ENCODE measurements around the gene DNAH10. TPM values are rescaled to one million over a fixed set of nuclear protein-coding genes. Genes with fewer than 3 reads are reported as not detected.

The DNAH10 gene
- total RNA-seq, 4 donors from 2014 or later: 0.18 to 0.65 TPM; not detected in 2

DNA sequence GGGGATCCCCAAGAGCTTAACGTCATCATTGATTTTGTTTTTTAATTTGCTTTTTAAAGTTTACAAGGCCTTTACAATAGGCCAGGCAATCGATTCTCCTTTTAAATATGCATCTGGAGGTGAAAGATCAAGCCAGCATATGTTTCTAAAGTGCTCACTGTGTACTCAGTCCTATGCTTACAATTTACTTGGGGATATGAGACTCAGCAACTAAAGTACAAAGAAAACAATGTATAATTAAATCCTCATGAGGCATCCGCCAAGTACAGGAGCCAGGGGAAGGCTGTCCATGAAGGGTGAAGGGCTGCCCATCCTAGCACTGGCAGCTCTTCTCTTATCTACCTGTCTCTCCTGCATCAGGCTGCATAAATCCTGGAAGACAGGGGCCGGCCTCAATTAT, 198.8 kb downstream of the DNAH10 start:
- H3K4me1 ChIP-seq: no peaks in the 10 kb centered on the region
- ATAC-seq: no peak
- intact Hi-C loops (cut with DNase I; ENCODE audit: low total_unique reads) (no loop called here), in situ Hi-C loops (cut with MboI; ENCODE audit: low sequenced_read_pairs in 4 of 4) (no loop called here)
- H3K9me3 ChIP-seq: no peaks in the 10 kb centered on the region
- TF ChIP-seq, protein P1, sequence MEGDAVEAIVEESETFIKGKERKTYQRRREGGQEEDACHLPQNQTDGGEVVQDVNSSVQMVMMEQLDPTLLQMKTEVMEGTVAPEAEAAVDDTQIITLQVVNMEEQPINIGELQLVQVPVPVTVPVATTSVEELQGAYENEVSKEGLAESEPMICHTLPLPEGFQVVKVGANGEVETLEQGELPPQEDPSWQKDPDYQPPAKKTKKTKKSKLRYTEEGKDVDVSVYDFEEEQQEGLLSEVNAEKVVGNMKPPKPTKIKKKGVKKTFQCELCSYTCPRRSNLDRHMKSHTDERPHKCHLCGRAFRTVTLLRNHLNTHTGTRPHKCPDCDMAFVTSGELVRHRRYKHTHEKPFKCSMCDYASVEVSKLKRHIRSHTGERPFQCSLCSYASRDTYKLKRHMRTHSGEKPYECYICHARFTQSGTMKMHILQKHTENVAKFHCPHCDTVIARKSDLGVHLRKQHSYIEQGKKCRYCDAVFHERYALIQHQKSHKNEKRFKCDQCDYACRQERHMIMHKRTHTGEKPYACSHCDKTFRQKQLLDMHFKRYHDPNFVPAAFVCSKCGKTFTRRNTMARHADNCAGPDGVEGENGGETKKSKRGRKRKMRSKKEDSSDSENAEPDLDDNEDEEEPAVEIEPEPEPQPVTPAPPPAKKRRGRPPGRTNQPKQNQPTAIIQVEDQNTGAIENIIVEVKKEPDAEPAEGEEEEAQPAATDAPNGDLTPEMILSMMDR (IDR thresholded peaks at IDR 0.05 in 4 of 5, conservative IDR thresholded peaks at IDR 0.05 in 1 of 5): no peak
- no peak for TF ChIP-seq POLR2A (IDR thresholded peaks at IDR 0.05)
- no peak overlapping the region for H3K4me3 ChIP-seq
- no peak for DNase-seq
- no peaks in the 10 kb centered on the region for H3K36me3 ChIP-seq
- no peak overlapping the region for H3K27ac ChIP-seq
- no peaks in the 10 kb centered on the region for H3K27me3 ChIP-seq

DNA sequence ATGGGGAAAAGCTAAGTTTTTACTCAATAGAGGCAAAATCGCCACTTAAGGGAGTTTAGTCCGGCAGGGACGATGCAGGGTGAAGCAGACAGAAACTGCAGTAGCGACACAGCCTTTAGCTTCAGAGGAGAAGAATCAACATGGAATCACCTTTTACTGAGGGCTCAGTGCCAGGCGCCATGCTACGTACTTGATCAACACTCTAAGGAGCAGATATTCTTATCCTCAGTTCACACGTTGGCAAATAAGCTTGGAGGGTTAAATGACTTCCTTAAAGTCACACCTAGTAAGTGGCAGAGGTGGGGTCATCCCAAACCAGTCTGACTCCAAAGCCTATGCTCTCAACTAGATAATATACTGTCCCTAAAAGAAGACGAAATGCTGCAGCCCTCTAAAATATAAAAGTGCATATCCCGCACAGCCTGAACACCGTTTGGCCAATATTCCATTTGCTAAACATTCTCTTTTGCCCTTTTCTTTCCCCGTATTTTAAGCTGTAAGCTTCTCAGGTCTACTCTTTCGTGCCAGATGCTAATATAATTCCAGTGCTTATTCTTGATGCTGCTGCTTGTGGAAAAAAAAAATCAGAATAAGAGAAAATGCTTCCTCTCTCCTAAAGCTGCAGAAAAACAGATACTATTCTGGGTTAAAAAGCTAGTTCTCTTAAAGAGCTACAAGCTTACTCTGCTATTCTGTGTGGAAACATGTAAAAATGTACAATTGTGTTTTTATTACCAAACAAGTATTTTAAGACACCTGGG, 199.7 kb downstream of the DNAH10 start:
- ATAC-seq: no peak
- no peaks in the 10 kb centered on the region for H3K27me3 ChIP-seq

DNA sequence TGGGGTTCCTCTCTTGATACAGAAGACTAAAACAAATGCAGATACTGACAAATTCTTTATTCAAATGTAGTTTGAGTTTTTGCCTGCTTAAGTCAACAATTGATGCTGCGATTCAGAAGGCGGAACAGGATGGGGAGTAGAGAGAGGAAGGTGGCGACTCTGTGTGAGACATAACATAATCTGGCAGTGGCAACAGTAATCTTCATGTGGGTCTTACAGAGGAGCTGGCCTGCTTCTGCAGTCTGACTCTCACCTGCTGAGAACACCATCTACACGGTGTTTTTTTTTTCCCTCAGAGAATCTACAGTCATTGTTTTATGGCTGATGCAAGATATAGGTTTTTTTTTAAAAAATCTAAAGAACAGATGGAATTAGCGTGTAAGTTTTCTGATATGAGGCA, 200.4 kb downstream of the DNAH10 start:
- no peak for ATAC-seq
- Histone ChIP-seq H3K36me3 (no peaks in the 10 kb centered on the region), H3K27ac (no peak overlapping the region), H3K9me3 (no peaks in the 10 kb centered on the region), H3K27me3 (no peaks in the 10 kb centered on the region), H3K4me1 (no peaks in the 10 kb centered on the region), H3K4me3 (no peak overlapping the region)
- DNase-seq: no peak
- TF ChIP-seq, protein P1 (IDR thresholded peaks at IDR 0.05 in 4 of 5, conservative IDR thresholded peaks at IDR 0.05 in 1 of 5): no peak
- no peak for TF ChIP-seq POLR2A (IDR thresholded peaks at IDR 0.05)
- in situ Hi-C loops (cut with MboI; ENCODE audit: low sequenced_read_pairs in 4 of 4): no loop called here
- intact Hi-C loops (cut with DNase I; ENCODE audit: low total_unique reads): no loop called here

More for the DNA sequence above, 199.7 kb downstream of the DNAH10 start:
- in situ Hi-C loops (cut with MboI; ENCODE audit: low sequenced_read_pairs in 4 of 4) (no loop called here), intact Hi-C loops (cut with DNase I; ENCODE audit: low total_unique reads) (no loop called here)
- Histone ChIP-seq H3K27ac (no peak overlapping the region), H3K4me1 (no peaks in the 10 kb centered on the region), H3K4me3 (no peak overlapping the region), H3K9me3 (no peaks in the 10 kb centered on the region), H3K36me3 (no peaks in the 10 kb centered on the region)
- TF ChIP-seq, protein P1 (IDR thresholded peaks at IDR 0.05 in 4 of 5, conservative IDR thresholded peaks at IDR 0.05 in 1 of 5): no peak
- TF ChIP-seq POLR2A (IDR thresholded peaks at IDR 0.05): no peak
- no peak for DNase-seq

DNA sequence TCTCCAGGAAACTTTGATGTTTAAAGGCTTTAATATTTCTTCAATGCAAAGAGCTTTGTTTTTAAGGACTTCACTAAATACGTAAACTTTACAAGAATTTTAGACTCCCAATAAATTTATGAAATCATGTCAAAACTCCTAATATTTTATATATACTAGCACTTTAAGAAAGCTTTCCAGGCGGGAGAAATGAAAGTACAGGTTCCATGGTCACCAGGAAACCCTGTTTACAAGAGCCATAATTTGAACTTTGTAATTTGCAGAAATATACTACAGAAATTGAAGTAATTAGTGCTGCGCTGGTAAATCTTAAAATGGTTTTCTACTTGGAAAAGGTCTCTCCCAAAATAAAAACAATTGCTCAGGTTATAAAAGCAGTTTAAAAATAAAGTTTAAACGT, 201.7 kb downstream of the DNAH10 start:
- in situ Hi-C loops (cut with MboI; ENCODE audit: low sequenced_read_pairs in 4 of 4): no loop called here
- H3K4me1 ChIP-seq: no peaks in the 10 kb centered on the region
- DNase-seq: no peak
- no peaks in the 10 kb centered on the region for H3K27me3 ChIP-seq
- no peaks in the 10 kb centered on the region for H3K36me3 ChIP-seq
- H3K27ac ChIP-seq: no peak overlapping the region
- intact Hi-C loops (cut with DNase I; ENCODE audit: low total_unique reads): no loop called here
- no peaks in the 10 kb centered on the region for H3K9me3 ChIP-seq
- no peak for ATAC-seq
- no peak for TF ChIP-seq POLR2A (IDR thresholded peaks at IDR 0.05)
- TF ChIP-seq, protein P1 (IDR thresholded peaks at IDR 0.05 in 4 of 5, conservative IDR thresholded peaks at IDR 0.05 in 1 of 5): no peak
- H3K4me3 ChIP-seq: no peak overlapping the region

DNA sequence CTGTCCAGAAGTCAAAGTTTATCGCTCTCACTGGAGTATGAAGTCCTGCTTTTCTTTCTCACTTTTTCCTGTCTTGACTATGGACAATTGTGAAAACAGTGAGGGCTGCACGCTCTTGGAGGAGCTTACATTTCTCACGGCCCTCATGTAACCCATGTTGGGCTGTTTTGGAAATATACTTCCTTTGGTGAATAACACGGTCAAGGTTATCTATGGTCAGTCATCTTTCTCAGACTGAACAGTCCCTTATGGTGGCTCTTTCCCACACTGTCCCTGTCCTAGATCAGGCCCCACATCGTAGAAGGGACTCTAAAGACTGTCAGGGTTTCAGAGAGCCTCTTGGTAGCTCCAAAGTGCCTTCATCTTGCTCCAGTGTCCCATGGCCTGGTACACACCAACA, 203.3 kb downstream of the DNAH10 start:
- no peaks in the 10 kb centered on the region for H3K9me3 ChIP-seq
- in situ Hi-C loops (cut with MboI; ENCODE audit: low sequenced_read_pairs in 4 of 4) (no loop called here), intact Hi-C loops (cut with DNase I; ENCODE audit: low total_unique reads) (no loop called here)
- H3K4me1 ChIP-seq: no peaks in the 10 kb centered on the region
- H3K27ac ChIP-seq: no peak overlapping the region
- H3K4me3 ChIP-seq: no peak overlapping the region
- TF ChIP-seq POLR2A (IDR thresholded peaks at IDR 0.05): no peak
- TF ChIP-seq, protein P1 (IDR thresholded peaks at IDR 0.05 in 4 of 5, conservative IDR thresholded peaks at IDR 0.05 in 1 of 5): no peak
- ATAC-seq (no peak), DNase-seq (no peak)
- H3K27me3 ChIP-seq: no peaks in the 10 kb centered on the region
- no peaks in the 10 kb centered on the region for H3K36me3 ChIP-seq
